ENCODE results near the gene BPGM.

GRCh38 chr7:134710854-134711624 lies 64.4 kb downstream of the BPGM start:
- TF ChIP-seq CTCF (conservative IDR thresholded peaks at IDR 0.05; ENCODE audit: low read depth, low read length) (no peak), EZH2 (IDR thresholded peaks at IDR 0.05; ENCODE audit: borderline replicate concordance, low read depth, low read length, poor library complexity, severe bottlenecking) (no peak)
